ENCODE results near the gene SLC15A1. TPM values are rescaled to one million over a fixed set of nuclear protein-coding genes. Genes with fewer than 3 reads are reported as not detected.

Gene SLC15A1
- total and polyA plus RNA-seq, 4 donors, result 0.10 to 13.9 (median 0.13) TPM; not detected in 1

- intact Hi-C loops (cut with DNase I), result no loop called here
- H3K27me3 ChIP-seq (ENCODE audit: control insufficient read depth in 1 of 2, insufficient read depth in 2 of 2, low read length in 1 of 2), result no peaks in the 10 kb centered on the region
- no peak for DNase-seq
- ATAC-seq (ENCODE audit: low FRiP score), result no peak
- no peak overlapping the region for H3K4me3 ChIP-seq (ENCODE audit: low read length in 2 of 2)
- no peaks in the 10 kb centered on the region for H3K9me3 ChIP-seq (ENCODE audit: control insufficient read depth, low read length)
- H3K36me3 ChIP-seq (ENCODE audit: control insufficient read depth in 1 of 2, insufficient read depth in 2 of 2, low read length in 1 of 2), result no peaks in the 10 kb centered on the region
- WGBS, 2 donors, result 75% methylated on average over 8 of the region's 8 CpGs
- H3K4me1 ChIP-seq (ENCODE audit: control insufficient read depth in 1 of 2, insufficient read depth in 2 of 2, low read length in 2 of 2), result no peaks in the 10 kb centered on the region
- H3K27ac ChIP-seq (ENCODE audit: low read depth in 1 of 2, low read length in 2 of 2), result no peak overlapping the region
These were observed 94.9 kb downstream of the SLC15A1 start for GRCh38 chr13:98657506-98658085.

- H3K36me3 ChIP-seq (ENCODE audit: control insufficient read depth in 1 of 2, insufficient read depth in 2 of 2, low read length in 1 of 2), result no peaks in the 10 kb centered on the region
- no peaks in the 10 kb centered on the region for H3K27me3 ChIP-seq (ENCODE audit: control insufficient read depth in 1 of 2, insufficient read depth in 2 of 2, low read length in 1 of 2)
- no peaks in the 10 kb centered on the region for H3K9me3 ChIP-seq (ENCODE audit: control insufficient read depth, low read length)
- ATAC-seq (ENCODE audit: low FRiP score) (no peak), DNase-seq (no peak)
- WGBS, 2 donors, result 96 to 99% methylated on average over 3 of the region's 3 CpGs
- H3K4me1 ChIP-seq (ENCODE audit: control insufficient read depth in 1 of 2, insufficient read depth in 2 of 2, low read length in 2 of 2), result no peaks in the 10 kb centered on the region
- intact Hi-C loops (cut with DNase I), result no loop called here
- no peak overlapping the region for H3K4me3 ChIP-seq (ENCODE audit: low read length in 2 of 2)
- no peak overlapping the region for H3K27ac ChIP-seq (ENCODE audit: low read depth in 1 of 2, low read length in 2 of 2)
These were observed 96.2 kb downstream of the SLC15A1 start for GRCh38 chr13:98656223-98656622.

GRCh38 chr13:98653463-98653985 lies 98.9 kb downstream of the SLC15A1 start:
- H3K27ac ChIP-seq (ENCODE audit: low read depth in 1 of 2, low read length in 2 of 2), result no peak overlapping the region
- H3K9me3 ChIP-seq (ENCODE audit: control insufficient read depth, low read length), result no peaks in the 10 kb centered on the region
- peak; percentile 88 for ATAC-seq (ENCODE audit: low FRiP score)
- intact Hi-C loops (cut with DNase I), result loop anchor here (1.0 to 5.0 kb wide), 3 partner anchors 76 to 208 kb away; partner anchors contain the start of gene STK24 (in 1 of the 2)
- no peaks in the 10 kb centered on the region for H3K27me3 ChIP-seq (ENCODE audit: control insufficient read depth in 1 of 2, insufficient read depth in 2 of 2, low read length in 1 of 2)
- no peak overlapping the region for H3K4me3 ChIP-seq (ENCODE audit: low read length in 2 of 2)
- WGBS, 2 donors, result 25 to 33% methylated on average over 9 of the region's 9 CpGs
- peak; percentile 83 to 90 for DNase-seq
- no peaks in the 10 kb centered on the region for H3K36me3 ChIP-seq (ENCODE audit: control insufficient read depth in 1 of 2, insufficient read depth in 2 of 2, low read length in 1 of 2)
- H3K4me1 ChIP-seq (ENCODE audit: control insufficient read depth in 1 of 2, insufficient read depth in 2 of 2, low read length in 2 of 2), result no peaks in the 10 kb centered on the region

DNA sequence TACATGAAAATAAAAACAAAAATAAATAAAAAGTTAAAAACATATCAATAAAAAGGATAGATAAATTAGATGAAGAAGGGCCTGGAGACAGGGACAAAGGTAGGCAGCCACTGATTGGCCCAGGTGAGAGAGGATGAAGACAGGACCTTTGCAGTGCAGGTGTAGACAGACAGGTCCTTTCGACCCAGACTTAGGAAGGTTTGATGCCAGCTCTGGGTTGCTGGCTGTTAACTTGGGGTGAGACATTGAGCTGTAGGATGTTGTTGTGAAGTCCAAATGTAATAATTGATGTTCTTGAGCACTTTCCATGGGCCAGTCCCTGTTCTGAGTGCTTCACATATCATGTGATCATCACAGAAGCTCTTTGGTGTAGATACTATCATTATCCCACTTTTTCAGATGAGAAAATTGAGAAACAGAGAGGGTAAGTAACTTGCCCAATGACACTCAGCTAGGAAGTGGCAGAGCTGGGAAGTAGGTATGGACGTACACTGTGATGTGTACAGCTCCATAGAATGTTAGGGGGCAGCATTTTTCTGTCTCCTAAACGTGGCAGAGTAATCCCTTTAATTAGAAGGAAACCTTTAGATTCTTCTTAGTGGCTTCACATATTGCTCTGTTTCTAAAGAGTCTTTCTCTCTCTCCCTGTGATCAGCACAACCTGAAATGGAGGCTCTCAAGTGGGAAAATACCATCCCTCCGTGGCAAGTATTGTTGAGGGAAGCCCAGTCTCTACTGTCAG lies 99.6 kb downstream of the SLC15A1 start:
- no peak overlapping the region for H3K4me3 ChIP-seq (ENCODE audit: low read length in 2 of 2)
- H3K9me3 ChIP-seq (ENCODE audit: control insufficient read depth, low read length), result no peaks in the 10 kb centered on the region
- no peaks in the 10 kb centered on the region for H3K4me1 ChIP-seq (ENCODE audit: control insufficient read depth in 1 of 2, insufficient read depth in 2 of 2, low read length in 2 of 2)
- intact Hi-C loops (cut with DNase I), result loop anchor here (1.0 to 5.0 kb wide), 3 partner anchors 76 to 208 kb away; partner anchors contain the start of gene STK24 (in 1 of the 2)
- ATAC-seq (ENCODE audit: low FRiP score), result no peak
- H3K27ac ChIP-seq (ENCODE audit: low read depth in 1 of 2, low read length in 2 of 2), result no peak overlapping the region
- H3K36me3 ChIP-seq (ENCODE audit: control insufficient read depth in 1 of 2, insufficient read depth in 2 of 2, low read length in 1 of 2), result no peaks in the 10 kb centered on the region
- WGBS, 2 donors, result 45 to 53% methylated on average over 4 of the region's 4 CpGs
- no peak for DNase-seq
- H3K27me3 ChIP-seq (ENCODE audit: control insufficient read depth in 1 of 2, insufficient read depth in 2 of 2, low read length in 1 of 2), result no peaks in the 10 kb centered on the region

- no peaks in the 10 kb centered on the region for H3K9me3 ChIP-seq (ENCODE audit: control insufficient read depth, low read length)
- intact Hi-C loops (cut with DNase I), result loop anchor here (5.0 kb wide), 2 partner anchors 75 to 205 kb away; partner anchors contain the start of gene STK24 (in 1 of the 2)
- no peaks in the 10 kb centered on the region for H3K36me3 ChIP-seq (ENCODE audit: control insufficient read depth in 1 of 2, insufficient read depth in 2 of 2, low read length in 1 of 2)
- H3K4me1 ChIP-seq (ENCODE audit: control insufficient read depth in 1 of 2, insufficient read depth in 2 of 2, low read length in 2 of 2), result no peaks in the 10 kb centered on the region
- ATAC-seq (ENCODE audit: low FRiP score) (no peak), DNase-seq (no peak)
- no peaks in the 10 kb centered on the region for H3K27me3 ChIP-seq (ENCODE audit: control insufficient read depth in 1 of 2, insufficient read depth in 2 of 2, low read length in 1 of 2)
- WGBS, 2 donors, result 65 to 93% methylated on average over 2 of the region's 2 CpGs
- no peak overlapping the region for H3K27ac ChIP-seq (ENCODE audit: low read depth in 1 of 2, low read length in 2 of 2)
- H3K4me3 ChIP-seq (ENCODE audit: low read length in 2 of 2), result no peak overlapping the region
These were observed 100.2 kb downstream of the SLC15A1 start for GRCh38 chr13:98652276-98652675.

GRCh38 chr13:98651744-98652143 lies 100.7 kb downstream of the SLC15A1 start:
- Histone ChIP-seq H3K4me3 (ENCODE audit: low read length in 2 of 2) (no peak overlapping the region), H3K27me3 (ENCODE audit: control insufficient read depth in 1 of 2, insufficient read depth in 2 of 2, low read length in 1 of 2) (no peaks in the 10 kb centered on the region), H3K36me3 (ENCODE audit: control insufficient read depth in 1 of 2, insufficient read depth in 2 of 2, low read length in 1 of 2) (no peaks in the 10 kb centered on the region), H3K9me3 (ENCODE audit: control insufficient read depth, low read length) (no peaks in the 10 kb centered on the region), H3K27ac (ENCODE audit: low read depth in 1 of 2, low read length in 2 of 2) (no peak overlapping the region), H3K4me1 (ENCODE audit: control insufficient read depth in 1 of 2, insufficient read depth in 2 of 2, low read length in 2 of 2) (no peaks in the 10 kb centered on the region)
- intact Hi-C loops (cut with DNase I), result loop anchor here (5.0 kb wide), 2 partner anchors 74 to 204 kb away; partner anchors contain the start of gene STK24 (in 1 of the 2)
- ATAC-seq (ENCODE audit: low FRiP score), result no peak
- no peak for DNase-seq
- WGBS, 2 donors, result 89 to 93% methylated on average over 6 of the region's 6 CpGs

DNA sequence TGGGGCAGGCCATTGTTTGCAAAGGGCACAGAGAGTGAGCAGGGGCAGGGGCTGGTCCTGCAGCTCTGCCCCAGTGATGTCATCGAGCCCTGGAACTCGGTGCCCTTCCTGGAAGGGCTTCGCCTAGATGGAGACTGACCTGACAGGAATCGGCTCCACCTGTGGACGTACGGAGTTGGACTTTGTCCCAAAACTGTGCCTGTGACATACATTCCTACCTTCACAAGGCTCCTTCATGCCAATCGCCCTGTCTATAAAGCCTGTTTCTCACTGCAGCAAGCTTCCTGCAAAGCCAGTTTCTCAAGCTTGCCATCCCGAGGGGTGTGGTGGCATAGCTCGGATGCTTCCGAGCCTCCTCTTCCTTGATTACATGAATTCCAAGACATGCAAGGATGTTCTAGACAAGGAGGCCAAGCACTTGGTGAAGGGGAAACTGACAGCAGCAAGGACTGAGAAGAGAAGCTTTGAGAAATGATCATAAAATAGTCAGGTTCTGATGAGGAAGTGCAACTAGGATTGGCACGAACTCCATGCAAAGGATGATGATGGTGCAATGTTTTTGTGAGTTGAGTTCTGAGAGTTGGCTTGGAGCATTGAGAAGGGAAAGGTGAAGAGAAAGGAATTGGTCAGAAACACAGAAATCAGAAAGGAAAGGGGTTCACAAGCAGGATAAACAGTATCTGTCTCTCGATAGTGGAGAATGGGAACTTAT lies 101.9 kb downstream of the SLC15A1 start:
- no peak overlapping the region for H3K4me3 ChIP-seq (ENCODE audit: low read length in 2 of 2)
- DNase-seq, result no peak
- no peak overlapping the region for H3K27ac ChIP-seq (ENCODE audit: low read depth in 1 of 2, low read length in 2 of 2)
- no peaks in the 10 kb centered on the region for H3K27me3 ChIP-seq (ENCODE audit: control insufficient read depth in 1 of 2, insufficient read depth in 2 of 2, low read length in 1 of 2)
- WGBS, 2 donors, result 90 to 94% methylated on average over 12 of the region's 12 CpGs
- no peaks in the 10 kb centered on the region for H3K4me1 ChIP-seq (ENCODE audit: control insufficient read depth in 1 of 2, insufficient read depth in 2 of 2, low read length in 2 of 2)
- H3K9me3 ChIP-seq (ENCODE audit: control insufficient read depth, low read length), result no peaks in the 10 kb centered on the region
- no peaks in the 10 kb centered on the region for H3K36me3 ChIP-seq (ENCODE audit: control insufficient read depth in 1 of 2, insufficient read depth in 2 of 2, low read length in 1 of 2)
- peak; percentile 16 for ATAC-seq (ENCODE audit: low FRiP score)
- intact Hi-C loops (cut with DNase I), result loop anchor here (5.0 kb wide), 2 partner anchors 73 to 203 kb away; partner anchors contain the start of gene STK24 (in 1 of the 2)

GRCh38 chr13:98649861-98650260 lies 102.6 kb downstream of the SLC15A1 start:
- H3K27ac ChIP-seq (ENCODE audit: low read depth in 1 of 2, low read length in 2 of 2), result no peak overlapping the region

More at GRCh38 chr13:98649861-98650260, 102.6 kb downstream of the SLC15A1 start:
- H3K27me3 ChIP-seq (ENCODE audit: control insufficient read depth in 1 of 2, insufficient read depth in 2 of 2, low read length in 1 of 2), result no peaks in the 10 kb centered on the region
- H3K36me3 ChIP-seq (ENCODE audit: control insufficient read depth in 1 of 2, insufficient read depth in 2 of 2, low read length in 1 of 2), result no peaks in the 10 kb centered on the region
- ATAC-seq (ENCODE audit: low FRiP score), result no peak
- 84 to 85% methylated on average over 7 of the region's 7 CpGs for WGBS, 2 donors
- no peaks in the 10 kb centered on the region for H3K9me3 ChIP-seq (ENCODE audit: control insufficient read depth, low read length)
- intact Hi-C loops (cut with DNase I), result loop anchor here (5.0 kb wide), 2 partner anchors 73 to 203 kb away; partner anchors contain the start of gene STK24 (in 1 of the 2)
- no peak for DNase-seq
- H3K4me1 ChIP-seq (ENCODE audit: control insufficient read depth in 1 of 2, insufficient read depth in 2 of 2, low read length in 2 of 2), result no peaks in the 10 kb centered on the region
- no peak overlapping the region for H3K4me3 ChIP-seq (ENCODE audit: low read length in 2 of 2)
